HuH-7.5 (cell line): ENCODE data around the gene DNM3.

ENCODE experiments used
- DNase-seq: peaks from one replicate; pipeline ENCODE4 v3.0.0; 2011; ENCODE audit warnings: low spot score

The DNM3 gene

DNA sequence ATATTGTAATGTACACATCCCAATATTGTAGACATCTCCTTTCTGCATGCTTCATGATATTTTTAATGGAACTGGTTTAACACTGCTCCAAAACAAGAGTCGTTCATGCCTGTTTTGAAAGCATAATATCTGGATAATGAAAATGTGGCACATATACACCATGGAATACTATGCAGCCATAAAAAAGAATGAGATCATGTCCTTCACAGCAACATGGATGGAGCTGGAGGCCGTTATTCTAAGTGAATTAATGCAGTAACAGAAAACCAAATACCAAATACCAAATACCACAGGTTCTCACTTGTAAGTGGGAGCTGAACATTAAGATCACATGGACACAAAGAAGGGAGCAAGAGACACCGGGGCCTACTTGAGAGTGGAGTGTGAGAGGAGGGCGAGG lies 487.0 kb downstream of the DNM3 start:
- DNase-seq: no peak

- DNase-seq: no peak
These were observed 490.9 kb downstream of the DNM3 start for GRCh38 chr1:172332230-172332629.

GRCh38 chr1:172335377-172335776 lies 494.1 kb downstream of the DNM3 start:
- no peak for DNase-seq

GRCh38 chr1:172338295-172338735 lies 497.0 kb downstream of the DNM3 start:
- DNase-seq: no peak

DNA sequence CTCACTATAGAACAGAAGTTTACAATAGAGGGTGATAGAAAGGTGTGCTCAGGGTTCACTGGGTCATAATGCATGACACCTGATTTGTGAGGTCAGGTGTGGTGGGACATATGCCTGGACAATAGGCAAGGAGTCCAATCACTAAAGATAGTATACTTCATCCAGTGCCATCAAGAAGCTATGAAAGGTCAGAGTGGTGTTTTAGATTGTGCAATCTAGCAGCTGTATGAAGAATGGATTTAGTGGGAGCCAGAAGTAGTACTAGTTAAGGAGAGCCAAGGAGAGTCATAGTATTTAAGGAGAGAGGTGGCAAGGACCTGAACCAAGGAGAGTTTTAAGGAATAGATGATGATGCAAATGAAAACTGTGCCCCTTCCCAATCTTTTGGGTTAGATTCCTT lies 498.5 kb downstream of the DNM3 start:
- DNase-seq: no peak

GRCh38 chr1:172340520-172340919 lies 499.2 kb downstream of the DNM3 start:
- DNase-seq: no peak

DNA sequence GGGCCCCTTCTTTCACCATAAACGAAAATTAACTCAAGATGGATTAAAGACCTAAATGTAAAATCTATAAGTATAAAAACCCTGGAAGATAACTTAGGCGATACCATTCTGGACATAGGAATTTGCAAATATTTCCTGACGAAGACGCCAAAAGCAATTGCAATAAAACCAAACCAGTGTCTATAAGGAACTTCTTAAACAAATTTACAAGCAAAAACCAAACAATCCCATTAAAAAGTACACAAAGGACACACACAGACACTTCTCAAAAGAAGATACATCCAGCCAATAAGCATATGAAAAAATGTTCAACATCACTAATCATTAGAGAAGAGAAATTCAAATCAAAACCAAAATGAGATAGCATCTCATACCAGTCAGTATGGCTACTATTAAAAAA lies 500.4 kb downstream of the DNM3 start:
- DNase-seq: no peak

DNA sequence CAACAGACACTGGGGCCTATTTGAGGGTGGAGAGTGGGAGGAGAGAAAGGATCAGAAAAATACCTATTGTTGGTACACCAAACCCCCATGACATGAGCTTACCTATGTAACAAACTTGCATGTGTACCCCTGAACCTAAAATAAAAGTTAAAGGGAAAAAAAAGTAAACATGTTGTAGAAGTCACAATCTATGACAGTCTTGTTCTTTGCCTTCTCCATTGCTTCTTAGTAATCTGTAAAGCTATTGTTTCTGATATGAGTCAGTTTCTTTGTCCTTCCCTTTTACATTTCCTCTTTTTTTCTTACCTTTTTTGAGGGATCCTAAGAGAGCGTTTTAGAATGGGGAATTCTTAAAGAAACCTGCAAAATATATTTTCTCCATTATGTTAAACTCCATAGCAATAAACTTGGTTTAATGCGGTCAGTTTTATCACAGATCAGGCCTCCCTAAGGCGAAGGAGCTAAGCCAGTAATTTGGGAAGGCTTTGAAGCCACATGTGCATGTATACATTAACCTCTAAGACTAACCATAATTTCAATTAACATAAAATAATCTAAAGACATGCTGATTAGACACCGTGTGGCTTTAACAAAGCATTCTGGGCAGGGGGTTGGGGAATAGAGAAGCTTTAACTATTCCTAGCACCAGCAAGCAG lies 501.4 kb downstream of the DNM3 start:
- no peak for DNase-seq

DNA sequence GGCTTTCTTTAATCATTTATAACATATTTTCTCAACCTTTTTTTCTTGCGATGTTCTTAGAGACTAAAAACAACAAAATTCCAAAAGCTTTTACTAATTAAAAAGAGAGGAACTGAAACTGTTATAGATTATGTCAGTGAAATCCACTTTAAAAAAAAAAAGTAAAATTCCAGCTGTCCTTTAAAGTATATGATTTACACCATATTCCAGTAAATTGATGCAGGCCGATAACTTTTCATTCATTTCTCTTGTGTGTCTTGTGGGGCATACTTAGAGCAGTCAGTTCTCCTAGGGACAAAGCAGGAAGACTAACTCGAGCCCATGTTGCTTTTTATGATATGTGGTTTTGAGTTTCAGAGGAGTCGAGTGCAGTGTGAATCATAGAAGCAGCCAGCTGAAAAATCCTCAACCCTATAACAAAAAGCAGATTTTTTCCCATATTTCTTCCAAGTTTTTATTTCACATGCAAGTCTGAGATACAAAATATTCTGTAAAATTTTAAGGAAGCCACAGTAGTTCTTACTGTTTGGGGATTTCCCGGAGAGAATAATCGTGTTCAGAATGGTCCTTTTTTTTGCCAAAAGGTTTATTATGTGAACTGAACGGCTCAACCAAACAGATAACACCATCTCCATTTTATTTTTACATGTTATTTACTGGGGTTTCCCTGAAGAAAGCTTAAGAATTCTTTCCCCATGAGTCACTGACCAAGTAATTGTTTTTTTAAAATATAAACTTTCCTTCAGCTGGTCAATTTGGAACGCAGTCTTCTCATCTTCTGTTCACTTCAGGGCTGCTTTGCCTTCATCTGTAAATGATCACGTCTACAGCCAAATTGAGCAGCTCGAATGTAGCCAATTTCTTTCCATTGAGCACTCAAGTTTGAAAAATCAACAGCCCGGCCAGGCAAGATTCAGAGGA lies 502.2 kb downstream of the DNM3 start:
- DNase-seq: no peak

- DNase-seq: no peak
These were observed 503.1 kb downstream of the DNM3 start for GRCh38 chr1:172344444-172344843.

GRCh38 chr1:172345077-172345476 lies 503.8 kb downstream of the DNM3 start:
- DNase-seq: no peak

- no peak for DNase-seq
These were observed 506.1 kb downstream of the DNM3 start for GRCh38 chr1:172347416-172347815.

DNA sequence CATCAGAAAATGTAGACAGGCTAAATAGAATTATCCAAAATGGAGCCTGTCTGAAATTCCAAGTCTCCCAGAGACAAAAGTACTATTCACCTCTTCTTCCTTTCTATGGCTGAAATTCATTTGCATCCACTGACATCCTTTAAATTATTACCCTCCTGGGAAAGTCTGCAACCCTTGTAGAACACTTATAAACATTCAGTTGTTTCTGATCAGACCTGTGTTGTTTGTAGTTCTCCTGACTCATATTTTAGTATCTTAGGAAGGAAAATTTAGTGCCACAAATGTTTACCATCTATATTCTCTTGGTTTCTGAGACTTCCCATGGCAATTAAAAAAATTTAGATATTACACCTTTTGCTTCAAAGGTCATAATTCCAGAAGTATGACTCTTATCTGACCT lies 509.6 kb downstream of the DNM3 start:
- no peak for DNase-seq

DNA sequence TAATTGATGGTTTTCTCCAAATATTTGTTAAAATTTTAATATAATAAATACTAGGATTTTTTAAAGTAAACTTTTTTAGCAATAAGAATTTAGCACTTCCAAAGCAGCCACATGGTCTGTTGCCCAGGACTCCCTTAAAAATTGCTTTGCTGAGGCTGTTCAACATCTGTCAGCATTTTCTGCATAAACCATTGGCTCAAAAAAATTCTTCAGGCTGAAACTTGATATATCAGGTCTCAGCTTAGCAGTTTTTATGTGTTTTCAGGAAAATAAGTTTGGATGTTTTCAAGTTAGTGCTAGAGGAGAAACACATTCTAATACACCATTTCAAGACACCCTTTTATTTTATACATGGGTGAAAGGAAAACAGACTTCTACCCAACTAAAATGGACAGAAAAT lies 510.0 kb downstream of the DNM3 start:
- no peak for DNase-seq

DNA sequence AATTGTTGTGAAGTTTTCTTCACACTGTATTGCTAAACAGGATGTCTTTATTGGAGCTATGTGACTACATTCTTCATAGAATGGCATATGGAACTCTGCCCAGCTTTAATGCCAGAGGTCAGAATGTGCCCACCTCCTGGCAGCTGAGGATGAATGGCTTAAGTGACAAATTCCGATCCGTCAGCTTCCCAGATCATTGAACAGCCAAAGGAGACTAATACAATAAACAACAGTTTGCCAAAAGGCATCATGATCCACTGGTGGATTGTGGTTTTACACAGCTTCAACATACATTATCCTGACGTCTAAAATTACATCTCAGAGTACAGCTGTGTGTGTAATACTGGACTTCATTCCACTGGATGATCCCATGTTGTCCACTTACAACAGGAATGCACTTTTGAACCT lies 510.5 kb downstream of the DNM3 start:
- no peak for DNase-seq

GRCh38 chr1:172352435-172352834 lies 511.1 kb downstream of the DNM3 start:
- DNase-seq: no peak

DNA sequence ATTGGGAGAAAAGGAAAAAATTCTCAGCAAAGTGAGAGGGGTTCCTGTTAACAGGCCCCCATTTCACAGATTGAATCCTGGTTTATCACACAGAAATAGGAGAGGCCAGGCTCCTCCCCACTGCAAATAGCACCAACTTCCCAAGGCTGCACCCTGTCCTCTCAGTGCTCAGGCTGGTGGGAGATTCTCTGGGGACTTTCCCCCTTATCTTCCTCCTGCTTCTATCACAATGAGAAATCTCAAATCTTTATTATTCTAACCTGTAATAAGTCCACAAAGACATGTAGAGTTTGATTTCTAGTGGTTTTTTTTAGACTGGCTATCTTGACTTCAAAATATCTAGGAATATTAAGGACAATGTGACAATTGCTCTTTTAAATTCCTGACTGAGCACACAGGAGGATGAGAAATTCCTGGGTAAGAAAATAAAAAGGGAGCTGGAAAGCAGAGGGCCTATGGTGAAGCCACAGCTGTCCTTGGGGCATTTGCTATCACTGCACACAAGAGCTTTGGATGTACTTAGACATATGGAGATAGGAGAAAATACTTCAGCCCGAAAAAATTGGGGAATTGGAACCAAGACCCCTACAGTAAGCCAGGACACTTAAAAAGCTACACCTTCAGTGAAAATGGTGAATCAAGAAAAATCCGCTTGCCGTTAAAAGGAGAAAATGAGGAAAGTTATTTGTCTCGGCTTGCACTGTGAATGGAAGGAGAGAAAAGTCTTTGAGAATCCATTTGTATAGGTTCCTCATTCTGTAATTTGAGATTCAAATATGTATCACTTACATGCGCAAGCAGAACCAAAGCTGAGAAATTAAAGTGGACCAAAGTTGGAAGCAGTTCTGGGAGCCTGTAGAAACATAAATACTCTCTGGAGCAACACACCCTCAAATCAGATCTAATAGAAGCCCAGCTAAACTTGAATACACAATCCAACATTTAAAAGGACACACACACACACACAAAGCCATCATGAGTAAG lies 513.3 kb downstream of the DNM3 start:
- no peak for DNase-seq

DNA sequence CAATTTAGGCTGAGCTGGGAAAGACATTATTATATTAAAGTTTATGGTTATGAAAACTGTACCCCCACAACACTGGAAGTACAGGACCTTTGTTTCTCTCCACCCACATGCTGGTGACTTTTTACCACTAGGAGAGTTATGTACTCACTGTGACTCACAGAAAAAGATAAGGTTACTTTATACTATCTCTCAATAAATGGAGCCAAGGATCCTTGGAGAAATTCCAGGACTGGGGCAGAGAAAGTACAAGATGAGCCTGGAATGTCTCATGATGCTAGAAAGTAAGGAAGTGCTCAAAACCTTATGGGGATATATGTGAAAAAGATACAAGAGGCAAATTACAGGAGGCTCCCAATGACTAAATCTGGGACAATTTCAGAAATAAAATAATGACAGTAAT lies 515.3 kb downstream of the DNM3 start:
- DNase-seq: no peak

GRCh38 chr1:172357753-172358385 lies 516.6 kb downstream of the DNM3 start:
- no peak for DNase-seq

DNA sequence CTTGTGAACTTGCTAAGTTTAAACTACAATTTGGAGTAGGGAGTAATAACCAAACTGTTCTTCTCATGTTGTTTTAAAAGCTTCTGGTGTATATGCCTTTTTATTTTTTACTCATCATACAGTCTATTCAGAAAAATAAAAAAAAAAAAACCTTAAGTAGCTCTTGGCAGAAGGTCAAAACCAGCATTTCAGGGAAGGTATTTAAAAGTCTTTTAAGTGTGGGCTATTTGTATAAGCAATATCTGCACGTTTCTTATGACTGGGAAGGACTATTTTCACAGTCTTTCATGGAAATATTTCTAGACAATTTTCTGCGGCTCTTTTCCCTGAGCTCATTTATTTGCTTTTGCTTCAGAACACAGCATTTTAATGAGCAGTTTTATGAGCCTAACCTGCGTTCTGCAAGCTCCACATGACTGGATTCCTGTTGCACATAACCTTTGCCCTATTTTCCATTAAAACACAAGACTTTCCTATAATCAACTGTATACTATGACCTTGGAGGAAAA lies 518.2 kb downstream of the DNM3 start:
- no peak for DNase-seq

DNA sequence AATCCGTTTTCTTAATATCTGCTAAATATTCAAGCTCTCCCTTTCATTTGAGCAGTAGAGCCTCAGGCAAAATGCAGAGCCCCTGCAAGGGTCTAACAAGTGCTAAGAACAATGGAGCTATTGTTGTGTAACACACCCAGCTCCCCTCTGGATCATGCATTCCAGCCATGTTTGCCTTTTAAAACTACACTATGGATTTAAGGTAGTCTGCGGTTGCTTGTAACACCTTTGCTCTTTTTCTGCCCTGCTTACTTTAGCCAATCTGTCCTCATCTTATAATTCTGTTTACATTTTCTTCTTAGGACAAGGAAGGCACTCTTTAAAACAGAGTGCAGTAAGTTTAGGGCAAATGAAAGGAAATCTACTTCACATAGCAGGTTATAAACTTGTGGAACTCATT lies 519.2 kb downstream of the DNM3 start:
- no peak for DNase-seq

GRCh38 chr1:172360985-172361384 lies 519.7 kb downstream of the DNM3 start:
- DNase-seq: no peak
